ENCODE data around the gene UBA5.
A peak's percentile ranks its signal among the peaks of the same experiment; 100 is the strongest.

Gene UBA5

DNA sequence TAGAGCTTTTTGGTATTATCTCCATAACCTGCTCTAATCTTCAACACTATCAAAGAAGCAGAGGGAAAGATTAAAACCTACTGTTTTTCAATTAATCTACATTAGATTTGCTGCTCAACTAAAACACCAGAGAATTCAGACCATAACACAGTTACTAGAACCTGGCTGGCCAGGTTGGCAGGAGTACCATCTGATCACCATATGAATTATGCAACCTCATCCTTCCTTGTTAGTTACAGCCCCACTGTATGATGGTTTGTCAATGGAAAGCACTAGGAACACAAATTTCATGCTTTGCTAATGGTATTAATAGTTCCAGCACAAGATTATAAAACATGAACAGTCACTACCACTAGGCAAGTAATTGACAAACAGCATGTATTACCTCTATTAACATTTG, 56.2 kb downstream of the UBA5 start:
- no peak for DNase-seq (ENCODE audit: low read depth in 2 of 2)

DNA sequence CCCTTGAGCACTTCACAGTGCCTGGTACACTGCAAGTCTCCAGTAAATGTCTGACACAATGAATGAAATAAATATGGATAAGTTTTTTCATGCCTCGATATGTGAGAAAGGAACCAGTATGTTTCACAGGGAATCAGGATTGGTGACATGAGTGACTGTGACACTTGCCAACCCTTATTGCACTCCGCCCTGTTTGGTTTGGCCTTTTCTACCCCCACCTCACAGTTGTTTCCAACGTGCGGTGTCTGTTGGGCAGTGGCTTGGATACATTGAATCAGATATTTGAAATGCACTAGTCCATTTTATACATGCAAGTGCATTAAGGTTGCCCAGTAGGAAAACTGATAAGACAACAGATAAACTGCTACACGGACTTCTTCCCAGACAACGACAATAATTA, 60.1 kb downstream of the UBA5 start:
- DNase-seq (ENCODE audit: low read depth in 2 of 2), result no peak

DNA sequence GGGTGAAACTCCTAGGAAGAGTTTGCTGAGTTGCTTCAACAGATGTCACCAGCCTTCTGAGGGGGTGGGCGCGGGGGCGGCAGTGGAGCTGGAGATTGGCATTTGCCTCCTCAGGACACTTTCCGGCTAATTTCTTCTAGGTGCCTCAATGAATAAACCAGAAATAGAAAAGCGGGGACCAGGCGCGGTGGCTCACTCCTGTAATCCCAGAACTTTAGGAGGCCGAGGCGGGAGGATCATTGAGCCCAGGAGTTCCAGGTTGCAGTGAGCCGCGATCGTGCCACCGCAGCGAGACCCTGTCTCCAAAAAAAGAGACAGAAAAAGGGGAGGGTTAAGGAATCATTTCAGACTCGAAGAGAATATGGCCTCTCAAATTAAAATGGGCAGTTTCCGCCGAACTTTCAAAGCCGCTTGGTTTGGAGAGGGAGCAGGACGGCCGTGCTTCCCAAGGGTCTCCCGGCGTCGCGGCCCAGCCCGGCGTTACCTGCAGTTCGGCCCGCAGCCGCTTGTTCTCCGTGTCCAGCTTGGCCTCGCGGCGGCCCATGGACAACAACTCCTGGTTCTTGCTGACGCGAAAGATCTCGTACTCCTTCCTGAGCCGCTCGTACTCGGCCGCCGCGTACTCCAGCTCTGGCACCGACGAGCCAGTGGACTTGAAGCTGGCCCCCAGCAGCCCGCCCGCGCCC, 61.5 kb downstream of the UBA5 start:
- DNase-seq (ENCODE audit: low read depth in 2 of 2), result peak; percentile 24 to 32

DNA sequence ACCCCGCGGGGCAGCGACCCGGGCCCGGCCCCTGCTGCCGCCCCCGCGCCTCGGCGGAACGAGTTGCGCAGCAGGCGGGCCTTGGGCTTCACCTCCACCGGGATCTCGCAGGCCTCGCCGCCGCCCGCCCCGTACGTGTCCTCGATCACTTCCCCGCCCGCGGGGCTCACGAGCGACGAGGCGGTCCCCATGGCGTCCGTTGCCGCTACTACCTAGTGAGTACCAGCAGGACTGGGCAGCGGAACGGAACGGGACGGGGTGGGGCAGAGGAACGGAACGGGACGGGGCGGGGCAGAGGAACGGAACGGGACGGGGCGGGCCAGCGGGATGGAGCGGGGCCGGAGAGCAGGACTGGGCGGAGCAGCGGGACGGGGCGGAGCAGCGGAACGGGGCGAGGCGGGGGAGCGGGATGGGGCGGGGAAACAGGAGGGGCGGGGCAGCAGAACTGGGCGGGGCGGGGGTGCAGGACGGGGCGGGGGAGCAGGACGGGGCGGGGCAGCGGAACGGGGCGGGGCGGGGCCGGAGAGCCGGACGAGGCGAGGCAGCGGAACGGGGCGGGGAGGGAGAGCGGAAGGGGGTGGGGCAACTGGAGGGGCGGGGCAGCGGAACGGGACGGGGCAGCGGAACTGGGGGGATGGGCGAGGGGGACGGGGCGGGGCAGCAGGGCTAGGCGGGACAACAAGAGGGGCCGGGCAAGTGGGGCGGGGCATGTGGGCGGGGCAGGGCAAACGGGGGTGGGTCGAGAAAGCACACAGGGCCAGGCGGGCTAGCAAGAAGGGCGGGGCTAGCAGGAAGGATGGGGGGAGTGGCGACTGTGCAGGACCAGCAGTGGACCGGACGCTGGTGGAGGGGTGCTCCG, 62.3 kb downstream of the UBA5 start, which contains the start of gene NPHP3:
Gene NPHP3, minus strand, starts transcription at position 245 of the 859 bp plus-strand sequence. Its CDS starts 54 bp downstream, at position 191.
- DNase-seq (ENCODE audit: low read depth in 2 of 2), result peak; percentile 97 to 98

DNA sequence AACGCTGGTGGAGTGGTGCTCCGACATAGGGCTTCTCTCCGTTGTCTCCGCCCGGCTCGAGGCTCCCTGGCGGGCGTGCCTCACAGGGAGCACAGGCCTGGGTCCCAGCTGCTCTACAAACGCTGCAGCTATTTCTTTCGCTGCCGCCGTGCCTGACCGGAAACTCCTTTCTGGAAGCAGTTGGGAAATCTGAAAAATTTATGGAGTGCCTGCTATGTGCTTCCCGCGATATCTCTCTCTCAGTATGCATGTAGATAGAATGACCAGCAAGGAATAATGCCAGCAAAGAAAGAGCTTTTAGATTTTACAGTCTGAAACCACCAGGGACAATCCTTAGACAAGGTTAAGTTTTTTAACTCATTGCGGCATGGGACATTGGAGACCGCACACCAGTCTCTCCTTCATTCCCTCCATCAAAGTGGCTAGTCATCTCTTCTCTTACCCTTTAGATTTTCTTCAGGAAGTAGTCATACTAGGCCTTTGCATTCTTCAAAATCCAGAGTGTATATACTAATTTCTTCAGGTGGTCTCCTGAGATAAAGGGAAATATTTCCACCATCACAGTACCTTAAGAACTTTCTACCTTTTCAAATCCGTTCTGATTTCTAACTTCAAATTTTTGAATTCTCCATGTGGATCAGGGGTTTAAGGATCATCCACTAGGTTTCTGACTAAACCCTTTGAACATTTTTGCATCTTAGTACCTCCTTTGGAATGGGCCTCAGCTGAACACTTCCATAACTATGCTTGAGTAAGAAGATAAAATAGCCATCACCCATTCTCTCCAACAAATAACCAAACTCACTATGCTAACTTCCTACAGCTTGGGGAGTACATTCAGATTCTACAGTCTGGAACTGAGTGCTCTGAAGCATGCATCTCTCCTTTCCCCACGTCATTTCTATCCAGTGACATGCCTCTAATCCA, 63.2 kb downstream of the UBA5 start:
- DNase-seq (ENCODE audit: low read depth in 2 of 2), result no peak

DNA sequence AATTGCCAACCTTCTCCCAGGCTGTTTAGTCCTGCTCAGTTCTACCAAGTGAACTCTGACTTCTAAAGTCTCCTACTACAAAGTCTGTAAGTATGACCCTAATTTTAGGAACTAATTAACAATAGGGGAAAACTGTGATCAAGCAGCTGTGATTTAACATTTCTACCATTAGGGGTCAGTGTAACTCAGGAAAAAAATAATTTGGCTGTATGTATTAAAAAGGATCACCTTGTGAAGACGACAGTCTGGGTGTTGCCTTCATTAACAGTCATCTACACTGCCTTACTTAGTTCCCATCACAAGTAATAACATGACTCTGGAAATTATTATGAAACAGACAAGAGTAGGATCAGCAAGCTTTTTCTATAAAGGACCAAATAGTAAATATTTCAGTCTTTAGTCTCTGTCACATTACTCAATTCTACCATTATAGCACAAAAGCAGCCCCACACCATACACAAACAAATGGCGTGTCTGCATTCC, 66.3 kb downstream of the UBA5 start:
- no peak for DNase-seq (ENCODE audit: low read depth in 2 of 2)

All from stimulated activated CD8-positive, alpha-beta memory T cell treated with anti-CD3 and anti-CD28 coated beads, Interleukin-2, amount 100 ng/mL, for 48 hours (primary cell).